A673 (cell line): Measurements from ENCODE around the gene MSL2. TPM values are rescaled to one million over a fixed set of nuclear protein-coding genes. Genes with fewer than 3 reads are reported as not detected.
A peak's percentile ranks its signal among the peaks of the same experiment; 100 is the strongest.
"Not testable (repeated sequence)": the region's sequence is repeated elsewhere in the genome, so short reads cannot be mapped to it uniquely, and the experiment has no call there.

ENCODE experiments used
- BruUV-seq: library from RNA; stranded (reverse); fragments of 400-500 nt; replicated peaks from 2 replicates; lab custom pipeline; 2021; lab: Mats Ljungman, UMichigan
- CTCF ChIA-PET: fragments of 300-600 bp; sonication (Branson Sonifier 250); formaldehyde crosslinking; loops from one replicate; lab custom pipeline; 2022; ENCODE audit warnings: antibody characterized with exemption; lab: Charles Lee
- POLR2A ChIA-PET: fragments of 300-600 bp; sonication (Branson Sonifier 250); formaldehyde crosslinking; loops from one replicate; lab custom pipeline; 2022; ENCODE audit warnings: antibody characterized with exemption; ENCODE audit not compliant: low non-redundant PET; lab: Charles Lee
- DNase-seq: peaks from one replicate; pipeline ENCODE4 v3.0.0-alpha.2; 2015; ENCODE audit warnings: low spot score
- H3K27ac ChIP-seq: fragments of 200-600 bp; sonication (generic); 2 replicates; pipeline ENCODE4 v1.5.1; 2016; ENCODE audit warnings: mixed run types, low read depth, mild to moderate bottlenecking, mixed read lengths, antibody characterized with exemption, low read length; ENCODE audit not compliant: poor library complexity, severe bottlenecking
- H3K27me3 ChIP-seq: fragments of 200-600 bp; sonication (generic); replicated peaks from 2 replicates; pipeline ENCODE4 v1.6.1; 2017; ENCODE audit warnings: mixed run types, low read depth, mild to moderate bottlenecking, mixed read lengths, antibody characterized with exemption, low read length; ENCODE audit not compliant: insufficient read depth, poor library complexity
- H3K36me3 ChIP-seq: fragments of 200-600 bp; sonication (generic); 2 replicates; pipeline ENCODE4 v1.6.1; 2016; ENCODE audit warnings: mixed run types, mild to moderate bottlenecking, mixed read lengths, antibody characterized with exemption, low read length; ENCODE audit not compliant: insufficient read depth, poor library complexity, severe bottlenecking
- H3K4me1 ChIP-seq: fragments of 200-600 bp; sonication (generic); 2 replicates; pipeline ENCODE4 v1.6.1; 2017; ENCODE audit warnings: mixed run types, mild to moderate bottlenecking, mixed read lengths, antibody characterized with exemption, low read length; ENCODE audit not compliant: insufficient read depth, poor library complexity, severe bottlenecking
- H3K4me3 ChIP-seq: fragments of 200-600 bp; sonication (generic); 2 replicates; pipeline ENCODE4 v1.5.1; 2016; ENCODE audit warnings: low read depth, mixed run types, mild to moderate bottlenecking, mixed read lengths, low read length; ENCODE audit not compliant: poor library complexity, severe bottlenecking
- H3K9me3 ChIP-seq: fragments of 200-600 bp; sonication (generic); 2 replicates; pipeline ENCODE4 v1.6.1; 2016; ENCODE audit warnings: mixed run types, low read depth, mild to moderate bottlenecking, mixed read lengths, antibody characterized with exemption, low read length; ENCODE audit not compliant: poor library complexity, severe bottlenecking
- EZH2 ChIP-seq: fragments of 200-600 bp; sonication (generic); IDR thresholded peaks from 2 replicates; pipeline ENCODE4 v1.6.1; 2017; ENCODE audit warnings: borderline replicate concordance, low read depth, mild to moderate bottlenecking, mixed read lengths, antibody characterized with exemption, low read length; ENCODE audit not compliant: poor library complexity, severe bottlenecking
- intact Hi-C: fragments of 100-400 bp; cut with micrococcal nuclease; formaldehyde crosslinking; loops from one replicate; pipeline ENCODE4 v1.10.0; 2022; ENCODE audit not compliant: unreplicated experiment
- total RNA-seq: library from RNA; stranded (reverse); gene quantifications from 2 replicates; pipeline ENCODE4 v1.2.3, GENCODE V29; 2021
- TF ChIP-seq, protein P1 (sequence below): fragments of 300-800, 200-600 bp; sonication (generic); conservative IDR thresholded peaks from 2 replicates; pipeline ENCODE4 v1.5.1; 2017; ENCODE audit warnings: low read depth, mild to moderate bottlenecking, antibody characterized with exemption, low read length, moderate library complexity, mixed read lengths

The MSL2 gene
- total RNA-seq, 1 experiment from 2014 or later, result 37.9 TPM

DNA sequence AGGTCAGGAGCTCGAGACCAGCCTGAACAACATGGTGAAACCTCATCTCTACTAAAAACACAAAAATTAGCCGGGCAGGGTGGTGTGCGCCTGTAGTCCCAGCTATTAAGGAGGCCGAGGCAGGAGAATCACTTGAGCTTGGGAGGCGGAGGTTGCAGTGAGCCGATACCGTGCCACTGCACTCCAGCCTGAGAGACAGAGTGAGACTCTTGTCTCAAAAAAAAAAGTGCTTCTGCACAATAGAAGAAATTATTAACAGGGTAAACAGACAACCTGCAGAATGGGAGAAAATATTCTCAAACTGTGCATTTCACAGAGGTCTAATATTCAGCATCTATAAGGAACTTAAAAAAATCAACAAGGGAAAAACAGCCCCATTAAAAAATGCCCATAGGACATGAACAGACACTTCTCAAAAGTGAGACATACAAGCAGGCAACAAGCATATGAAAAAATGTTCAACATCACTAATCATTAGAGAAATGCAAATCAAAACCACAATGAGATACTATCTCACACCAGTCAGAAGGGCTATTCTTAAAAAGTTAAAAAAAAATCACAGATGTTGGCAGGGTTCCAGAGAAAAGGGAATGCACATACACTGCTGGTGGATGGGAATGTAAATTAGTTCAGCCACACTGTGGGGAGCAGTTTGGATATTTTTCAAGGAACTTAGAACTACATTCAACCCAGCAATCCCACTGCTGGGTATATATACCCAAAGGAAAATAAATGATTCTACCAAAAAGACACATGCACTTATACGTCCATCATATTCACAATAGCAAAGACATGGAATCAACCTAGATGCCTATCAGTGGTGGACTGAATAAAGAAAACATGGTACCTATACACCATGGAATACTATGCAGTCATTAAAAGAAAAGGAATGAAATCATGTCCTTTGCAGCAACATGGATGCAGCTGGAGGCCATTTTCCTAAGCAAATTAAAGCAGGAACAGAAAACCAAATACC is 75.5 kb downstream of the MSL2 start:
- no peak for TF ChIP-seq EZH2
- TF ChIP-seq, protein P1, sequence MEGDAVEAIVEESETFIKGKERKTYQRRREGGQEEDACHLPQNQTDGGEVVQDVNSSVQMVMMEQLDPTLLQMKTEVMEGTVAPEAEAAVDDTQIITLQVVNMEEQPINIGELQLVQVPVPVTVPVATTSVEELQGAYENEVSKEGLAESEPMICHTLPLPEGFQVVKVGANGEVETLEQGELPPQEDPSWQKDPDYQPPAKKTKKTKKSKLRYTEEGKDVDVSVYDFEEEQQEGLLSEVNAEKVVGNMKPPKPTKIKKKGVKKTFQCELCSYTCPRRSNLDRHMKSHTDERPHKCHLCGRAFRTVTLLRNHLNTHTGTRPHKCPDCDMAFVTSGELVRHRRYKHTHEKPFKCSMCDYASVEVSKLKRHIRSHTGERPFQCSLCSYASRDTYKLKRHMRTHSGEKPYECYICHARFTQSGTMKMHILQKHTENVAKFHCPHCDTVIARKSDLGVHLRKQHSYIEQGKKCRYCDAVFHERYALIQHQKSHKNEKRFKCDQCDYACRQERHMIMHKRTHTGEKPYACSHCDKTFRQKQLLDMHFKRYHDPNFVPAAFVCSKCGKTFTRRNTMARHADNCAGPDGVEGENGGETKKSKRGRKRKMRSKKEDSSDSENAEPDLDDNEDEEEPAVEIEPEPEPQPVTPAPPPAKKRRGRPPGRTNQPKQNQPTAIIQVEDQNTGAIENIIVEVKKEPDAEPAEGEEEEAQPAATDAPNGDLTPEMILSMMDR, result no peak
- H3K9me3 ChIP-seq, result no peaks in the 10 kb centered on the region
- no peak overlapping the region for H3K27ac ChIP-seq
- peak; percentile 85 for DNase-seq
- no peak overlapping the region for H3K4me3 ChIP-seq
- no TSS peak for BruUV-seq
- intact Hi-C loops, result no loop called here
- ChIA-PET CTCF (no interaction called here), POLR2A (no interaction called here)
- no peaks in the 10 kb centered on the region for H3K4me1 ChIP-seq
- no peaks in the 10 kb centered on the region for H3K27me3 ChIP-seq
- no peaks in the 10 kb centered on the region for H3K36me3 ChIP-seq

DNA sequence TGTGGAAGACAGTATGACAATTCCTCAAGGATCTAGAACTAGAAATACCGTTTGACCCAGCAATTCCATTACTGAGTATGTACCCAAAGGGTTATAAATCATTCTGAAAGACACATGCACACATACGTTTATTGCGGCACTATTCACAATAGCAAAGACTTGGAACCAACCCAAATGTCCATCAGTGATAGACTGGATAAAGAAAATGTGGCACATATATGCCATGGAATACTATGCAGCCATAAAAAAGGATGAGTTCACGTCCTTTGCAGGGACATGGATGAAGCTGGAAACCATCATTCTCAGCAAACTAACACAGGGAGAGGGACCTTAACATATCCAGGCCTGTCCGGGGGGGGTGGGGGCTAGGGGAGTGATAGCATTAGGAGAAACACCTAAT is 76.4 kb downstream of the MSL2 start:
- H3K27me3 ChIP-seq, DNase-seq, BruUV-seq, H3K27ac ChIP-seq, H3K4me3 ChIP-seq, H3K36me3 ChIP-seq, intact Hi-C loops, H3K4me1 ChIP-seq, H3K9me3 ChIP-seq, POLR2A ChIA-PET, CTCF ChIA-PET: not testable (repeated sequence)

DNA sequence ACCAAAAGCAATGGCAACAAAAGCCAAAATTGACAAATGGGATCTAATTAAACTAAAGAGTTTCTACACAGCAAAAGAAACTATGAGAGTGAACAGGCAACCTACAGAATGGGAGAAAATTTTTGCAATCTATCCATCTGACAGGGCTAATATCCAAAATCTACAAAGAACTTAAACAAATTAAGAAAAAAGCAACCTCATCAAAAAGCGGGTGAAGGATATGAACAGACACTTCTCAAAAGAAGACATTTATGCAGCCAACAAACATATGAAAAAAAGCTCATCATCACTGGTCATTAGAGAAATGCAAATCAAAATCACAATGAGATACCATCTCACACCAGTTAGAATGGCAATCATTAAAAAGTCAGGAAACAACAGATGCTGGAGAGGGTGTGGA is 76.8 kb downstream of the MSL2 start:
- DNase-seq, H3K27me3 ChIP-seq, H3K9me3 ChIP-seq, H3K4me1 ChIP-seq, CTCF ChIA-PET, intact Hi-C loops, H3K27ac ChIP-seq, BruUV-seq, H3K36me3 ChIP-seq, H3K4me3 ChIP-seq, POLR2A ChIA-PET: not testable (repeated sequence)

DNA sequence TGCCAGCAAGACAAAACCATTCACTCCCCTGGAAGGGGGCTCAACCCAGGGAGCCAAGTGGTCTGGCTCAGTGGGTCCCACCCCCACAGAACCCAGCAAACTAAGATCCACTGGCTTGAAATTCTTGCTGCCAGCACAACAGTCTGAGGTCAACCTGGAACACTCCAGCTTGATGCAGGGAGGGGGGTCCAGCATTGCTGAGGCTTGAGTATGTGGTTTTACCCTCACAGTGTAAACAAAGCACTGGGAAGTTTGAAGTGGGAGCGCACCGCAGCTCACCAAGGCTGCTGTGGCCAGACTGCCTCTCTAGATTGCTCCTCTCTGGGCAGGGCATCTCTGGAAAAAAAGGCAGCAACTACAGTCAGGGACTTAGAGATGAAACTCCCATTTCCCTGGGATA is 81.7 kb downstream of the MSL2 start:
- intact Hi-C loops, result no loop called here
- Histone ChIP-seq H3K9me3 (no peaks in the 10 kb centered on the region), H3K27me3 (no peaks in the 10 kb centered on the region), H3K27ac (no peak overlapping the region), H3K4me1 (no peaks in the 10 kb centered on the region), H3K36me3 (no peaks in the 10 kb centered on the region), H3K4me3 (no peak overlapping the region)
- DNase-seq, result no peak
- no TSS peak for BruUV-seq
- POLR2A ChIA-PET, result no interaction called here
- CTCF ChIA-PET, result no interaction called here
- TF ChIP-seq, protein P1, result no peak
- TF ChIP-seq EZH2, result no peak
